GM19372 (cell line): ENCODE data around the gene PROZ.
"Not testable (repeated sequence)": the region's sequence is repeated elsewhere in the genome, so short reads cannot be mapped to it uniquely, and the experiment has no call there.

ENCODE experiments used
- ATAC-seq: cut with Tn5 transposase; IDR thresholded peaks from one replicate; pipeline ENCODE4 v1.9.1; 2021; ENCODE audit warnings: mild to moderate bottlenecking, low read depth, moderate library complexity; ENCODE audit not compliant: unreplicated experiment

PROZ gene

DNA sequence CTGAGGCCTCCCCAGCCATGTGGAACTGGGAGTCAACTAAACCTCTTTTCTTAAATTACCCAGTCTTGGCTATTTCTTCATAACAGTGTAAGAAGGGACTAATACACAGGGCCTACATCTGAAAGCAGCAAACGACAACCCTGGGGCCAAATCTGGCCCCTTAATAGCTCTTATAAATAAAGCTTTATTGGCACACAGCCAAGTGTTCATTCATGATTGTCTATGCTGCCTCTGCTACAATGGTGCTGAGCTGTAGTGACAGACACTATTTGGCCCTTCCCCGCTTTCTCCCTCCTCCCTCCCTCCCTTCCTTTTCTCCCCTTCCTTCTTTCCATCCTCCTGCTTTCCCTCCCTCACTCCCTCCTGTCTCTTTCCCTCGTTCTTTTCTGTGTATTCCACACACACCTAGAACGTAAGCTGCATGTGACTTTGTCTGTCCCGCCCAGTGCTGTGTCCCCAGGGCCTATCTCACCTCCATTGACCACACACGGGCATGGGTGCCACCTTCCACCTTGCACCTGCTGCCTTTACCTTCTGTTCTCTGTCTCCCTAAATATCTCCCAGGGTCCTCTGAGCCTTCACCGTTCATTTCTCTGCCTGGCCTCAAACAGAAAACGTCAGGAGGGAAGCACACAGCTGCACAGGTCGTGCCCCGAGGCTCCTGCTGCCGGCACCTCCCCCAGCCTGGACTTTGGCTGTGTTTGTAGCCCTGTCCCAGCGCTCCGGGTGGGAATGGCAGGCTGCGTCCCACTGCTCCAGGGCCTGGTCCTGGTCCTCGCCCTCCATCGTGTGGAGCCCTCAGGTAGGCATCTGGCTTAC lies at the start of gene PROZ:
TSS of gene PROZ (plus strand) at position 720 of the 819 bp plus-strand sequence. CDS start at position 733, 13 bp downstream.
- ATAC-seq: no peak

DNA sequence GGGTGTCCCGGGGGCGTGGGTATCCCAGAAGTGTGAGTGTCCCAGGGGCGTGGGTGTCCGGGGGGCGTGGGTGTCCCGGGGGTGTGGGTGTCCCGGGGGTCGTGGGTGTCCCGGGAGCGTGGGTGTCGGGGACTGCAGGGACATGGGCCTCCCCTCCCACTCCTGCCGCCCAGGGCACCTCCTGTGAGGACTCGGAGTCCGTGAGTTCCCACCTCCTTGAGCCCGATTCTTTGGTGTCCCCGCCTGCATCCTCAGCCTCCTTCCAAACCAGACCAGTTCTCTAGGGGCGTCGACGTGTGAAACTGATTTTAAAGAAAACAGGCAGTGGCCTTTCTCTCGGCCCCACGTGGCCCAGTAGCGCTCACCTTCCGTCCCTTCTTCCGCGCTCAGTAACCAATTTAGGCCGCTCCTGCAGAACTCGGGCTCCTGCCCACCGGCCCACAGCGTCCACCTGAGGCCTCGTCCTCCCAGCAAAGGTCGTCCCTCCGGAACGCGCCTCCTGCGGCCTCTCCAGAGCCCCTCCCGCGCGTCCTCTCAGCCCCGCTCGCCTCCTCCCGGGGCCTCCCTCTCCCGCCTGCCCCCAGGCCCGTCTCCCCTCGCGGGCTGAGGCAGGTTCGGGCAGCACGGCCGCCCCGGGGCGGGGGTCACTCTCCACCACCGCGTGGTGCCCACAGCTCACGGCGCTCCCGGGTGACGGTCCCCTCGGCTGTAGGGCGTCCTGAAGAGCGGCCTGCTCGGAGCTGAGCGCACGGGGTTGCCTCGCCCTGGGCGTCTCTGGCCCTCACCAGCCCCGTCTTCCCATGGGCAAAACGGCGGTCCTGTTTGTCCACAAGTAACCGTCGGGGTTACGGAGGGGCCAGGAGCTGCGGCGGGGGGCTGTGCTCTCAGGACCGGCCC lies 49.0 kb upstream of the PROZ start:
- no peak for ATAC-seq

DNA sequence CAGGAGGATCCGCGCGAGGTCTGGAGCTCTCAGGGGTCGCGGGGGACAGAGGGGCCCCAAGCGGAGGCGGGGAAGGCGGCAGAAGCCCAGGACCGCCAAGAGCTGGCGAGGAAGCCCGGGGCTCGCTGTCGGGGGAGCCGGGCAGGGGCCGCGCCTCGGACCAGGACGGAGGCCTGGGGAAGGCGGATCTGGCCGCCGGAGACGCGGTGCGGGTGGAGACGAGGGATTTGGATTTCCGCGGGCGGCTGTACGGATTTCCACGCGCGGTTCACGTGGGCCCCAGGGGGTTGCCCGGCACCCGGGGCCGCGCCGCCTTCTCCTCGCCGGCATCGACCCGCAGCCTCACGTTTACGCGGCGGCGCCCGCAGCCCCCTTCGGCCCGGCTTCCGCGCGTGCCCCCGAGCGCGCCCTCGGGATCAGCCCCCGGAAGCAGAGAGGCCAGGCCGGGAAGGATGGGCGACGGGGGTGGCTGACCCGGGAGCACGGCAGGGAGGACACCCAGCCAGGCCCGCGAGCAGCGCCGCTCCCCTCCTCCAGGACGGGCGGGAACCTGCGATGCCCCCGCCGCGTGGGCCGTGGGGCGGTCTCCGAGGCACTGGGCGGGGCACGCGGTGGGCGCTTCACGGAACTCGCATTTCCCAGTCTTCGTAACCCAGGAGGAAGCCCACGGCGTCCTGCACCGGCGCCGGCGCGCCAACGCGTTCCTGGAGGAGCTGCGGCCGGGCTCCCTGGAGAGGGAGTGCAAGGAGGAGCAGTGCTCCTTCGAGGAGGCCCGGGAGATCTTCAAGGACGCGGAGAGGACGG lies 48.2 kb upstream of the PROZ start:
- no peak for ATAC-seq

DNA sequence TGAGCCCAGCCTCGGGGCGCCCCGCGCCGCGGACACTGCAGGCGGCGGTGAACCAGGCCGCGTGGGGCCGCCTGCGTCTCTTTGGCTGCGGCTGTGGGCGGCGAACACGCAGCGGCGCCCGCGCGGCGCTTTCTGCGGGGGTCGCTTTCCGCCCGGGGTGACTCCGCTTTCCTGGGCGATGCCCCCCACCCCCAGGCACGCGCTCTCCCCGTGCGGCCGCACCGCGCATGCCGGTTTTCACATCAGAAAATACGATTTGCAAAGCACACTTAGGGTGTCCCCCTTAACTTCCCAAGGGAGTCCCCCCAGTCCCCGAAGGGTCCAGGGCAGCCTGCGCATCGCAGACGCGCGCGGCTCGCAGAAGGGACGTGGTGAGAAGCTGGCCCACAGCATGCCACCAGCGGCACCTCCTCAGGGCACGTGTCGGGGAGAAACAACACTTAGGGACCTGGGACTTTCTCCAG lies 47.6 kb upstream of the PROZ start:
- no peak for ATAC-seq

- ATAC-seq: not testable (repeated sequence)
Measured at GRCh38 chr13:113111821-113112220, 46.6 kb upstream of the PROZ start.

DNA sequence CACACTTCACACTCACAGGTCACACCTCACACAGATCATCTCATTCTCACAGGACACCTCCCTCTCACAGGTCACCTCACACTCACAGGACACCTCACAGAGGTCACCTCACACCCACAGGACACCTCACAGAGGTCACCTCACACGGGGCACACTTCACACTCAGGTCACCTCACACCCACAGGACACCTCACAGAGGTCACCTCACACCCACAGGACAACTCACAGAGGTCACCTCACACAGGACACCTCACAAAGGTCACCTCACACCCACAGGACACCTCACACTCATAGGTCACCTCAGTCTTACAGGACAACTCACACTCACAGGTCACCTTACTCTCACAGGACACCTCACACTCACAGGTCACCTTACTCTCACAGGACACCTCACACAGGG lies 46.0 kb upstream of the PROZ start:
- not testable (repeated sequence) for ATAC-seq

- no peak for ATAC-seq
Measured at GRCh38 chr13:113112893-113113845, 45.3 kb upstream of the PROZ start.

DNA sequence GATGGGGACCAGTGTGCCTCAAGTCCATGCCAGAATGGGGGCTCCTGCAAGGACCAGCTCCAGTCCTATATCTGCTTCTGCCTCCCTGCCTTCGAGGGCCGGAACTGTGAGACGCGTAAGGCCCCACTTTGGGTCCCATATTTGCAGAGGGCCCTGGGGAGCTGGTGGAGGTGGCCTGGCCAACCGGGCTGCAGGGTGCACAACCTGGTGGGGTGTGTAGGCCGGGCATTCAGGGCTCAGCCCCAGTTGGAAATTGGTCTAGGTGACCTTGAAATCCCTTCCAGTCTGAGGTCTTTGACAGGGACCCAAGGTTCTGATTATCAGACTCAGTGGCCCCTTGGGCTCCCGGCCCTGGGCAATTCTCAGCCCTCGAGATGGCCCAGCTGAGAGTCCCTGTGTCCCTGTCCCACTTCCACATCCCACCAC lies 44.6 kb upstream of the PROZ start:
- ATAC-seq: no peak

- no peak for ATAC-seq
Measured at GRCh38 chr13:113114511-113115362, 43.7 kb upstream of the PROZ start.

- no peak for ATAC-seq
Measured at GRCh38 chr13:113115363-113116205, 42.9 kb upstream of the PROZ start.

DNA sequence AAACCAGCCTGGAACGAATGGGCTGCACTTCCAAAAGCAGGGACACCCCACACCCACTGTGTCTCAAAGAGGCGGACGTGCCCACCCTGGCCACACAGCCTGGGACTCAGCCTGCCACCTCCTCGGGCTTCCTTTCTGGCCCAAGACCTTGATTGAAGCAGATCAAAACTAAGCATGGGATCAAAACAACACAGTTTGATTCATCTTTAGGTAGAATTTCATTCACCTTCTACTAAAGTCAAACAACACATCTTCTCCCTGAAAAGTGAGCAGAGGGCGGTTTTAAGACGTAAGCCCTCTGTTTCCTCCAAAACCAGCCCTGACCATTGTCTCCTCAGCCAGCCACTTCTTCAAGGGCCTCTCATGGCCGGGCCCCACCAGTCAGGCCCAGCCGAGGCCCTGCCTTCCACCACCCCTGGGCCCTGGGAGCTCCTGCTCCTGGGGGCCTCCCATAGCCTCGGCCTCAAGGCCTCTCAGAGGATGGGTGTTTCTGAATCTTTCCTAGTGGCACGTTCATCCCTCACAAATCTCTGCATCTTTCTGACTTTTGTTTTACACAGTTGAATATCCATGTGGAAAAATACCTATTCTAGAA lies 42.1 kb upstream of the PROZ start:
- ATAC-seq: no peak

DNA sequence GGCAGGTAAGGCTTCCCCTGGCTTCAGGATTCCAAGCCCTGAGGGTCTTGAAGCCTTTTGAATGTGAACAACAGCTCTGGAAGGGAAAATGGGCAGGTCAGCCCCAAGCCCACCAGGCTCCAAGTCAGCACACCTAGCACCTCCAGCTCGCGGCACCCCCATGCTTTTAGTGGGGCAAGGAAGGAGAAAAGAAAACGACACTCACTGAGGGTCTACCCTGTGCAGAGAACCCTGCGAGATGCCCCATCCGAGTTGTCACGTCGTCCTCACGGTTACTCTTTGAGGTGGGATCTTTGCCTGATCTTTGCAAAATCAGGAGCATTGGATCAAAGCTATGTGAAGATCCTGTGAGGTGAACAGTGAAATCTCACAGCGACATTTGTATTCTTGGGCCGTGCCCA lies 41.6 kb upstream of the PROZ start:
- ATAC-seq: no peak

DNA sequence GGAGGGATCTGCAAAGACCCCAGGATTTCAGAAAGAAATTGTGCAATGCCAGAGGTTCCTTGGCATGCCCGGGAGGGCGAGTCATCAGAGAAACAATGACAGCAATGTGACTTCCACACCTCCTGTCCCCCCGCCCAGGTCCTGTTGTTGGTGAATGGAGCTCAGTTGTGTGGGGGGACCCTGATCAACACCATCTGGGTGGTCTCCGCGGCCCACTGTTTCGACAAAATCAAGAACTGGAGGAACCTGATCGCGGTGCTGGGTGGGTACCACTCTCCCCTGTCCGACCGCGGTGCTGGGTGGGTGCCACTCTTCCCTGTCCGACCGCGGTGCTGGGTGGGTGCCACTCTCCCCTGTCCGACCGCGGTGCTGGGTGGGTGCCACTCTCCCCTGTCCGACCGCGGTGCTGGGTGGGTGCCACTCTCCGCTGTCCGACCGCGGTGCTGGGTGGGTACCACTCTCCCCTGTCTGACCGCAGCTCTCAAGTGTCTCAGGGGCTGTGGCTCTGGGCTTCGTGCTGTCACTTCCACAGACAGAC lies 41.0 kb upstream of the PROZ start:
- no peak for ATAC-seq

DNA sequence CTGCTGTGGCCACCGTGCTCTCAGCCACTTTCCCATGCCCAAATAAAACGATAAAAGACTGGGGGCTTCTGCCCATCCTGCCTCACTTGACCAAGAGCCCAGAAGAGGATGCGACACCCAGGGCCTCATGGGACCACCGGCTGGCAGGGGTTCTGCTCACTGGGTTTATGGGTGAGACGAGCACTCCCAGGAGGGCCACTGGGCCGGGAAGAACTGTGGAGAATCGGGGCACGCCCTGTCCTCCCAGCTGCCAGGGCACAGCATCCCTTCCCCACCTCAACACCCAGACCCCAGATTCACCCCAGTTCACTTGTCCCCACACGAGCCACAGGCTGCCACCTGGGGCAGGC lies 40.6 kb upstream of the PROZ start:
- no peak for ATAC-seq

DNA sequence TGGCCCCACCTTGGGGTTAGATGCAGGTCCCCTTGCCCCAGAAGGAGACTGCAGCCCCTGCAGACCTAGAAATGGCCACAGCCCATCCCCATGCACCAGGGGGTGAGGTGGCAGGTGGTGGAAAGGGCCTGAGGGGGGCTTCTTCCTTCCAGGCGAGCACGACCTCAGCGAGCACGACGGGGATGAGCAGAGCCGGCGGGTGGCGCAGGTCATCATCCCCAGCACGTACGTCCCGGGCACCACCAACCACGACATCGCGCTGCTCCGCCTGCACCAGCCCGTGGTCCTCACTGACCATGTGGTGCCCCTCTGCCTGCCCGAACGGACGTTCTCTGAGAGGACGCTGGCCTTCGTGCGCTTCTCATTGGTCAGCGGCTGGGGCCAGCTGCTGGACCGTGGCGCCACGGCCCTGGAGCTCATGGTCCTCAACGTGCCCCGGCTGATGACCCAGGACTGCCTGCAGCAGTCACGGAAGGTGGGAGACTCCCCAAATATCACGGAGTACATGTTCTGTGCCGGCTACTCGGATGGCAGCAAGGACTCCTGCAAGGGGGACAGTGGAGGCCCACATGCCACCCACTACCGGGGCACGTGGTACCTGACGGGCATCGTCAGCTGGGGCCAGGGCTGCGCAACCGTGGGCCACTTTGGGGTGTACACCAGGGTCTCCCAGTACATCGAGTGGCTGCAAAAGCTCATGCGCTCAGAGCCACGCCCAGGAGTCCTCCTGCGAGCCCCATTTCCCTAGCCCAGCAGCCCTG lies 40.0 kb upstream of the PROZ start:
- ATAC-seq: no peak

- ATAC-seq: no peak
Measured at GRCh38 chr13:113119166-113119821, 39.2 kb upstream of the PROZ start.
